Measurements from ENCODE around the gene MARK1. TPM values are rescaled to one million over a fixed set of nuclear protein-coding genes. Genes with fewer than 3 reads are reported as not detected.
A peak's percentile ranks its signal among the peaks of the same experiment; 100 is the strongest.

Gene MARK1
- total RNA-seq: 10 to 100 TPM; 13.0 to 32.9 (median 21.1) TPM

GRCh38 chr1:220527908-220528678, at the start of gene MARK1:
Gene MARK1 (plus strand): TSS chr1:220528136. CDS start chr1:220528823, 687 bp downstream.
- TF ChIP-seq EP300 (IDR thresholded peaks at IDR 0.05) (no peak), POLR2A (IDR thresholded peaks at IDR 0.05) (peak; percentile 15 to 53), POLR2AphosphoS5 (IDR thresholded peaks at IDR 0.05) (peak; percentile 20), CTCF (IDR thresholded peaks at IDR 0.05) (peak in 1 of 4 experiments; percentile 8)
- H3K4me3 ChIP-seq: peak within 1 kb of the TSS; percentile 55 to 84
- 0 to 1% methylated on average over 8 to 10 of the region's 96 CpGs for WGBS, 2 donors (ENCODE audit: low coverage in 1 of 2)
- H3K9me3 ChIP-seq: no peaks in the 10 kb centered on the region
- peak; percentile 87 for ATAC-seq
- peak within 1 kb of the TSS; percentile 57 to 88 (median 86) for H3K27ac ChIP-seq
- no peaks in the 10 kb centered on the region for H3K27me3 ChIP-seq
- H3K4me1 ChIP-seq: peaks cover 0 to 22% (median 0%) of the 10 kb centered on the region in 3 donors
- H3K36me3 ChIP-seq: no peaks in the 10 kb centered on the region

DNA sequence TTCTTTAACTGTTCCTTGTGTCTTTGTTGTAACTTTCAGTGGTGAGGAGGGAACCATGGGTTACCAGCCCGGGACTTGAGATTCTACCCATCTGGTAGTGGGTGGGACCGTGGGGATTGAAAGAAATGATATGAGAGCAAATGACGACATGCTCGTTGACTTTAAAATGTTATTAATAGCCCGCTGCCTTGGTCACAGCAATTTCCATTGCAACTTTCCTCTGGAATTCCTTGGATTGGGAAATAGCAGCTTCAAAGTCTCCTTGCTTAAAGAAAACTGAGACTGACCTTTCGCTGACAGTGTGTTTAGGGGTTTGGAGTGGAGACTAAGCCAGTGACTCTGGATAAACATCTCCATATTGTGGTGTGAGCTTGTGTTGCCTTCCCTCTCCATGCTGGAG, 44.2 kb upstream of the MARK1 start:
- ATAC-seq: peak; percentile 55
- no peak for TF ChIP-seq POLR2AphosphoS5 (IDR thresholded peaks at IDR 0.05)
- TF ChIP-seq EP300 (IDR thresholded peaks at IDR 0.05): no peak
- no peak for TF ChIP-seq POLR2A (IDR thresholded peaks at IDR 0.05)
- no peak for TF ChIP-seq CTCF (IDR thresholded peaks at IDR 0.05)
- H3K9me3 ChIP-seq: no peaks in the 10 kb centered on the region
- H3K27ac ChIP-seq: no peak overlapping the region
- H3K4me1 ChIP-seq: no peaks in the 10 kb centered on the region
- 61 to 100% methylated on average over 3 to 5 of the region's 6 CpGs for WGBS, 2 donors (ENCODE audit: low coverage in 1 of 2)
- peaks cover 4% of the 10 kb centered on the region for H3K27me3 ChIP-seq
- H3K36me3 ChIP-seq: no peaks in the 10 kb centered on the region
- no peak overlapping the region for H3K4me3 ChIP-seq

- no peak overlapping the region for H3K27ac ChIP-seq
- no peaks in the 10 kb centered on the region for H3K9me3 ChIP-seq
- peaks cover 4% of the 10 kb centered on the region for H3K27me3 ChIP-seq
- no peaks in the 10 kb centered on the region for H3K36me3 ChIP-seq
- TF ChIP-seq CTCF (IDR thresholded peaks at IDR 0.05) (no peak), POLR2A (IDR thresholded peaks at IDR 0.05) (no peak), EP300 (IDR thresholded peaks at IDR 0.05) (no peak), POLR2AphosphoS5 (IDR thresholded peaks at IDR 0.05) (no peak)
- ATAC-seq: no peak
- H3K4me1 ChIP-seq: no peaks in the 10 kb centered on the region
- no peak overlapping the region for H3K4me3 ChIP-seq
Measured at GRCh38 chr1:220484135-220484534, 43.8 kb upstream of the MARK1 start.

- WGBS, 2 donors (ENCODE audit: low coverage in 1 of 2): 50 to 83% methylated on average over 1 to 3 of the region's 3 CpGs
- Histone ChIP-seq H3K27me3 (peaks cover 4% of the 10 kb centered on the region), H3K27ac (no peak overlapping the region), H3K9me3 (no peaks in the 10 kb centered on the region), H3K36me3 (no peaks in the 10 kb centered on the region), H3K4me1 (no peaks in the 10 kb centered on the region), H3K4me3 (no peak overlapping the region)
- ATAC-seq: no peak
- TF ChIP-seq POLR2A (IDR thresholded peaks at IDR 0.05): no peak
- TF ChIP-seq POLR2AphosphoS5 (IDR thresholded peaks at IDR 0.05): no peak
- TF ChIP-seq CTCF (IDR thresholded peaks at IDR 0.05): no peak
- no peak for TF ChIP-seq EP300 (IDR thresholded peaks at IDR 0.05)
Measured at GRCh38 chr1:220485131-220485530, 42.8 kb upstream of the MARK1 start.

DNA sequence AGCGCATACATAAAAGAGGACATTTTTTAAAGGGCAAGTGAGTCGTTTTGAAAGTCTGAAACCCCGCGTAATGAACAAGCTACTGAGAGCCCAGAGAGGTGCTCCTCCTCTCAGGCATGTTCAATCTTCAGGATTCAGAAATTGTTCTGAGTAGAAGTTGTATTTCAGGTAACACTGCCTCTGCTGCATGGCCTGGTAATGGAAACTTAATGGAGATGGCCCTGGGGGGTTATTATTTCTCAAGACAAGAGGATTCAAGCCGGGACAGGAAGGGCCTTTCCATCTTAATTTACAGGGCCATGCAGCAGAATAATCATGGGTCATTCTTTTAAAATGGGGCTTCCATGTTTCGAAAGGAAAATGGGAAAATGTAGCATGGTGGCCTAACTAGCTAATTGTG, 42.1 kb upstream of the MARK1 start:
- peaks cover 1% of the 10 kb centered on the region for H3K27me3 ChIP-seq
- no peak overlapping the region for H3K27ac ChIP-seq
- no peaks in the 10 kb centered on the region for H3K9me3 ChIP-seq
- no peak for ATAC-seq
- no peaks in the 10 kb centered on the region for H3K36me3 ChIP-seq
- H3K4me3 ChIP-seq: no peak overlapping the region
- no peaks in the 10 kb centered on the region for H3K4me1 ChIP-seq
- TF ChIP-seq CTCF (IDR thresholded peaks at IDR 0.05) (no peak), POLR2AphosphoS5 (IDR thresholded peaks at IDR 0.05) (no peak), POLR2A (IDR thresholded peaks at IDR 0.05) (no peak), EP300 (IDR thresholded peaks at IDR 0.05) (no peak)
- 74 to 78% methylated on average over 6 of the region's 6 CpGs for WGBS, 2 donors (ENCODE audit: low coverage in 1 of 2)
